NCI-H774 (cell line): ENCODE results near the gene LIX1.
"Not testable (repeated sequence)": the region's sequence is repeated elsewhere in the genome, so short reads cannot be mapped to it uniquely, and the experiment has no call there.

Source experiments
- DNase-seq: peaks from one replicate; lab custom pipeline; 2025; lab: John Stamatoyannopoulos, UW

LIX1 gene

DNA sequence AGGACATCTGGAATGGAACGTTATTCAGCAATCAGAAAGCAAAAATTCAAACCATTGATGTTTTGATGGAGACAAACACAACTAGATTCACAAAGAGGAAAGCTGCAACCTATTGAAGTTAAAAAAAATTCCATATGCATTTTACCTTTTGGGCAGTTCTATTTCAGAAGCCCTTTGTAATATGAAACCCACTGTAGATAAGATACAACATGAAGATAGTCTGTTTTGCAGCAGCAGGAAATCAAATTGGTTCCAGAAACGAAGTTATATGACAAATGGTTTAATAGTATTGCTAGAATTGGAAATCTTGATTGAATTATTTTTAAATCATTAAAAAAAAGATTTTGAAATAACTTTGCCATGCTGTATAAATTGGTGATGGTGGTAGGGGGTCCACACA lies 872 bp downstream of the LIX1 start:
- no peak for DNase-seq

DNA sequence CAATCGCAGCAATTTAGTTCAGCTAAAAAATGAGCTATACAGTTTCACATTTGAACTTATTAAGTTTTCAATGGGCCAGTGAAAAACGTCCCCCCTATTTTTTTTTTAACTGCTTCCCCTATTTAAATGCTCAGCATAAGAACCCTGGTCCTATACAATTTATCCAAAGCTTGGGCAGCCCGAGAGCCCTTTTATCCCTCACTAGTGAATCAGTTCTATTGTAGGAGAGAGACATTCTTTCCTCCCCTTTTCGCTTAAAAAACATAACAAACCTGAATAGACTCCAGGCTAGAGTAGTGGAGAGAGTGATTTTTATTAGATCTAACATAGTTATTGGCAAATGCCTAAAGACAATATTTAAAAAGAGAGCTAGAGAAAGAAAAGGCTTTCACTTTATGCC lies 1.4 kb downstream of the LIX1 start:
- no peak for DNase-seq

DNA sequence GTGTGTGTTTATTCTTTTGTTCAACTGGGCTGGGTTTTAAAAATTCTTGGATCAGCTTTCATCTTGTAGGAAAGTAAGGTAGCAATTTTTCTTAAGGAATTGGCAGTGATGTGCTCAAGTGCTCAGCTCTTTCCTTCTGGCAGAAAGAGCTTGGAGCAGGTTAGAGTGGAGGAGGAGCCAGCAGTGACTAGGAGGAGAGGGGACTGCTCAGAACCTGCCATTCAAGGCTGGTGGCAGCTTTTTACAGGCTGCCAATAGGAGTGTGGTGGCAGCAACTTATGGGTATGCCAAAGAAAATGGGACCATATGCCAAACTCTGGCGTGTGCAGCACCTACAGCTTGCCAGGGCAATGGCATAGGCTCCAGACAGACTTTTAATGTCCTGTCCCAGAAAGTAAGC lies 2.2 kb downstream of the LIX1 start:
- DNase-seq: not testable (repeated sequence)

DNA sequence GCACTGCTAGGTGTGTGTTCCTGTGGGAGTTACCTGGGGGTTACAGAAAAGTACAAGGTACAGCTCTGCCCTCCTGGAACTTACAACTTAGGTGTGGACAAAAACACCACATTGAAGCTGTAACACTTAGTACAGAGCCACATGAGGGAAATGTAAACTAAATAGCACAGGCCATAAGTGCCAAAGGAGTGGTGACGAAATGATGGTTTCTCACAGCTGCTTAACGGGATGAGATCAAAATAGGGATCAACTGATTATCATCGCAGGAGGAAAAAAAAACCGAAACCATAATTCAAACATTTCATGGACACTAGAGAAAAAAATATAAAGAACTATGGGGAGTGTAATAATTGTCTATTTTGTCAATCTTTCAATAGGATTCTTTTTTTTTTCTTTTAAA lies 5.9 kb downstream of the LIX1 start:
- no peak for DNase-seq

DNA sequence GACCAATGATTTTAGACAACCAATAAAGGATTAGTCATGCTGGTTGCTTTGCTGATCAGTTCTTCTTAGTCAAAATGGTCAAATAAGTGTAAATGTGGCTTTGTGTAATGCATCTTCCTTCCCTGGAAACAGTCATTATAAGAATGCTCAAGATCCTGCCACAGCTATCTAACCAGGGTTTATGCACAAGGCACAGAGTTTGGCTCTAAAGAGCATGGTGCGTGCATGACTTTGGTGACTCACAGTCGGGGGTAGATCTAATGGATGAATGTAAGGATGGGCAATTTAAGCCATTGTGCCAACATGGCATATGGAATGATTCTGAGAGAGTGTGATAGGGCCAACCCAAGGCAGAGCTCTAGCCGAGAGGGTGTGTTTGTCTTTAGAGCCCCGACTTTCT lies 6.5 kb downstream of the LIX1 start:
- no peak for DNase-seq

DNA sequence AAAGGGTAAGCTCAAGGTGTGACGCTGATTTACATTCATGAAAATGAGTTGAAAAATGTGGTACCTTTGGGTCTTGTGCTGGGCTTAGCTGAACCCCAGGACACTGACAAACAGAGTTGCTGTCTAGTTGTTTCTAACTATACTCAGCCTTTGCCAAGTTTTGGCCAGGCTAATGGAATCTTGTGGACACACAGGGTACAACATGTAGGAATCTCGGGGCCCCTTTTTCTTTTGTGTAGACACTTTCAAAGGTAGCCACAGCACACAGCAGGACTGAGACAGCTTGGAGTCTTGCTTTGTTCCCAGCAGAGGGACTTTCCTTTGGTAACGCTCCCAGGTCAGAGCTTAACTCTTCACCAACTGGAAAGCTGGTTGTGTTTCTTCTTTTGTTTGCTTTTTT lies 7.8 kb downstream of the LIX1 start:
- no peak for DNase-seq

DNA sequence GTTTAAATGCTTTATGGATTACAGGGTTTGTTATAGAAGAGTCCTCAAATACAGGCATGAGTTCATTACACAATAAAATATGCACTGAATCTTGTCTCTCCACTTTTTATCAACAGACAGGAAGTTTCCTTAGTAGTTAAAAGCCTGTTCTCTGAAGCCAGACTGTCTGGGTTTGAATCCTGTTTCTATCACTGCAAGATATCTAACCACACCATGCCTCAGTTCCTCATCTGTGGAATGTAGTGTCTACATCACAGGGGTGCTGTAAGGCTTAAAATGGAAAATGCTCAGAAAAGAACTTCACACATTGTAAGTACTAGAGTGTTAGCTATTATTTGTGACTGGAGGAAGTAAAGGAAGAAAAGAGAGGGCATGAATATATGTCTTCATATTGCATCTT lies 9.3 kb downstream of the LIX1 start:
- DNase-seq: no peak

DNA sequence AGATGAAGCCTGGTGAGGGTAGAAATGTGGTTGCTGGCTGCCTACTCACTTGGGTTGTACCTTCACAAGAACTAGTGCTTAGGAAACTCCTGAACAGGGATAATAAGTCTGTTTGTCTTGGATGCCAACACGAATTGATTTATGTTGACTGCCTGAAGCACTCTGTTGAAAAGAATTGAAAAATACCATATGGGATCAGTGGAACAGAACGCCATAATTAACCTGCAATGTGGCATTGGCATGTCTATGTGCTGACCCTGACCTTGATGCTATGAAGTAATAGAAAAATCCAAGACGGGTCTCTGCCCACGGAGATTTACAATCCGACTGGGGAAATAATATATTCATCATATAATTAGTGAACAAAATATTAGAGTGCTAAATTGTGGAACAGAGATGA lies 10.5 kb downstream of the LIX1 start:
- DNase-seq: no peak

DNA sequence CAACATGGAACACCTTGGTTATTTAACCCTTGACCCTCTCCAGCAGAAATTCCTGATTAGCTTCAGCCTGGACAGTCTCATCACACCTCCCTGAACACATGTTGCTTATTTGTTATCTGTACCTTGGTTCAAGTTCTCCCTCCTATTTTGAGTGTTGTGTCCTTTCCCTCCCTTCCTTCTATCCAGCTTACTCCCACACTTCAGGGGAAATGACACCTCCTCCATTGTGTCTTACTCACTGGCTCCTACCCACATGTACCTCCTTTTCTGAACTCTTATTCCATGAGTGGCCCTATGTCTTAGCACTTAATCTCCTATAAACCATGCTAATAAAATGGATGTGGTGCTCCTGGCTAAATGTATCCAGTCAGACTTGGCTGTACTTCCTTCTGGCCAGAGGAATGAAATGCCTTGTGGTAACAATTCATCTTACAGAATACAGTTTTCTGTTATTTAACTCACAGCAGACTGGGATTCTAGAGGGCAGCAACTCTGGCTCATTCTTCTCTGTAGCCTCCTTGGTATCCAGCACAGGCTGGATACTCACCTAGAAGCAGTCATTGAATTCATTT lies 11.2 kb downstream of the LIX1 start:
- no peak for DNase-seq

DNA sequence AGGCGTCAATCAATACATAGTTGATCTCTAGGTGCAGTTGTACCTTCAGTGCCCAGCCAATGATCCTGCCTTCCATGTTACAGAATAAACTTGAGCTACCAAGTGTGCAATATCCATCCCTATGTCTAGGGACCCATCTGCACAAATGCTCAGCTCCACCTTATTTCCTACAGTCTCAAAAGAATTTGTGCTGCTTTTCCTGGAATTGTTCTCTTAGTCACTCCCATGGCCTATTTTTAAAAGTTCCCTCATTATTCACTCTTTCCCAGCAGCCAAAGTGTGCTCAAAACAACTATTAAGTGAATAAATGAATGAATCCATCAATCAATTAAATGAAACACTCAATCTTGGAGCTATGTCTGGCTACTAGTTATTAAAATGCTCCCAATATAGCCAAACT lies 14.7 kb downstream of the LIX1 start:
- no peak for DNase-seq

DNA sequence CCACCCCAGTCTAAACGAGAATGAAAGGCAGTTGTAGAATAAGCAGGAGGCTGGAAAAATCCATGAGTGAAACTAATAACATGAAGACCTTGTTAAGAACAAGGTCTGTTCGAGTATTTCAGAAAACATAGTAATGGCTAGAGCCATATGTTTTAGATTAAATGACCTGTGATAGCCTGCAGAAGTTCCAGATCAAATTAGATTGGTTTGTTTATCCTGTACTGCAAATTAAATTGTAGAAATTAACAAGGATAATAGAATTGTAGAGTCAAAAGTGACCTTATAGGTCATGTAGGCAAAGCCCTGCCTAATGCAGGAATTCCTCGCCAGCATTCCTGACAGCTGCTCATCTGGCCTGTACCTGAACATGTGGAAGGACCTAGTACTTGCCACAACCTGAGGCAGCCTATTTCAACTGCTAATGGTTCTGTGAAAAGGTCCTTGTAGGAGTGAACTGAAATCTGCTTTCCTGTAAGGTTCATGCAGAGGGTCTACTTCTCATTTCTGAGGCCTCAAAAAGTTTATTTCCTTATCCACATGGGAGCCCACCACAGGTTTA lies 17.2 kb downstream of the LIX1 start:
- DNase-seq: no peak

DNA sequence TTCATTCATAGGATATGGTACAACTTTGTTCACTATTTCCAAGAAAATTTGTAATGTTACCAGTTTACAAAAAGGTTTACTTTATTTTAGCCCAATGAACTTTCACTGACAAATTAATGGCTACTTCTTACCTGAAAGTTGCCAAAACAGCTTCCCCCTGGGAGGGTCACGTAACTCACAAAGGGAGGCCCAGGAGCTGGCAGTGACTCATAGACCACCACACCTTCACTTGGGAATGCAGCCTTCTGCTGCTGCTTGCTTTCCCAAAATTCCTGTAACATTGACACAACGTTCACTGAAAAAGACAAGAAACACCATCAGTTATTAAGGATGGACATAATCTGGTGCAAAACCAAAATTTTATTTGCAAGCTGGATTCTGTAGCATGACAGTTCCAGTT lies 18.1 kb downstream of the LIX1 start:
- DNase-seq: no peak

DNA sequence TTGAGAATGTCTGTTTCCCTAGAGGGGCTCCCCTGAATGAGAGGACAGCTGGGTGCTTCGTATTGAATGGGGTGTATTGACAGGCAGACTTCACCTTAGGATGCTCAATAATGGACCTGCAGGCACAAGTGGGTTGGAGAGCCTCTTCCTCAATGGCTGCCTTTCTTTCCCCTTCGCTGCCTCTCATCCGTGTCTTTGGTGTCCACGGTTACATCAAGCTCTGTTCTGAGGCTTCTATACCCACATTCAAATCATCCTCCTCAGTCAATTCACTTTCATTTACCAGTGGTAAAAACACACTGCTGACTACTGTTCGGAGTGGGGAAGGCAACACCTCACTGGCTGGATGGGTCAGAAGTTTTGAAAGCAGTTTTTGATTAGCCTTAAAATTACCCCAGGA lies 20.6 kb downstream of the LIX1 start:
- DNase-seq: no peak

DNA sequence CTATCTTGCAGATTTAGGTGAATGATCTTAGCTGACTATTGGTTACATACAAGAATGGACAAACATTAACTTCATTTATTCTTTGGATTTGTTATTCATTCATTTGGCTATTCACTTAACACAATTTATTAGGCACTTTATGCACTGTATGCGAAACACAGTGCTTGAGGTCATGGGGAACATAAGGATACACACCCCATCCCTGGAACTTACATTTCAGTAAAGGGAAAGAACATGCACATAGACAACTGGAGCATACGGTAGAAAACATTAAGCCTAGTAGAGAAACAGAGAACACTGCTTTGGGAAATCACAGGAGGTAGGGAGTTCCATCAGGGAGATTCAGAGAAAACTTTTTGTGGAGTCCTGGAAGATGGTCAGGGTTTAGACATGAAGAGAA lies 22.2 kb downstream of the LIX1 start:
- no peak for DNase-seq

DNA sequence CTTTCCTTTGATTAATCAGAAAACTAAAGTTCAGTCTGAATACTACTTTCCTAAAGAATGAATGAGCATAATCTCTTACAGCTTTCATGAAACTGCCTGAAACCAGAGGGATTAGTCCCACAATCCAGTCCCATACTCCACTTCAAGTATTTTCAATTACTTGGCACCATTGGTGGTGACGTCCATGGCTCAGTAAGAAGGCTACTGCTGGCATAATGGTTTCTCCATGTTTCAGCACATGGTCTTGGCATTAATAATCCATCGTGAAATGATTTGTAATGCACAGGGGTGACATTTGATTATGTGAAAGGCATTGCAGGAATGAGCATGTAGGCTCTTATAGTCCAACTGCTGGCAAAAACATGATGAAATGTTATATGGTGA lies 23.4 kb downstream of the LIX1 start:
- no peak for DNase-seq

DNA sequence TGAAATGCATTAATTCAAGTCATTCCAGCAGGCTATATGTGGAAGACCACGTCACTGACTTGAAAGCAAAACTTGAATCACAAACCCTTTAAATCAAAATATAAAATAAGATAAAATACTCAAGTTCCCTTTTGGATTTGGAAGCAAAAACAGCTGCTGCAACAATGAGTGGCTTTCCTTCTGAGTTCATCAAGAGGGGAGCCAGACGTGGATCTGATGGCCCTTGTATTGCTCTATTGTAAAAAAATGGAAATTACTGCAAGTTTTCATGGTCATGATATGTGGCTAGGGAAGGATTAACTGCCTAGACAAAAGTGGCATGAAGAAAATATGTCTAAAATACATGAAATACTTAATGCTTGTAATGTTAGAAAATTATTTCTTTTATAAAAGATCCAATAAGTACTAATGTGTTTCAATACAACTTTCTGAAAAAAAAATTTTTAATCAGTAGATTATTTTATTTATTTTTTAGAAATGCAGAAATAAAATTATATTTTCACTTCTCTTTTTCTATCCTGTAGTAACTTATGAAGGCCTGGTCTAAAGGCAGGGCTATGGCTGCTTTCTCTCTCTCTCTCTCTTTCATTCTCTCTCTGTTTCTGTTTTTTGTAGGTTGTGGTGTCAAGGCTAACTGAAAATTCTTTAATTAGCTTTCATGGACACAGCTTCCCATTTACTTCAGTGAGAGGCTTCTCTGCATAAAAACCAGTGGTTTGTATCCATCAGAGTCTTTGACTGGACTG lies 24.0 kb downstream of the LIX1 start:
- DNase-seq: no peak

DNA sequence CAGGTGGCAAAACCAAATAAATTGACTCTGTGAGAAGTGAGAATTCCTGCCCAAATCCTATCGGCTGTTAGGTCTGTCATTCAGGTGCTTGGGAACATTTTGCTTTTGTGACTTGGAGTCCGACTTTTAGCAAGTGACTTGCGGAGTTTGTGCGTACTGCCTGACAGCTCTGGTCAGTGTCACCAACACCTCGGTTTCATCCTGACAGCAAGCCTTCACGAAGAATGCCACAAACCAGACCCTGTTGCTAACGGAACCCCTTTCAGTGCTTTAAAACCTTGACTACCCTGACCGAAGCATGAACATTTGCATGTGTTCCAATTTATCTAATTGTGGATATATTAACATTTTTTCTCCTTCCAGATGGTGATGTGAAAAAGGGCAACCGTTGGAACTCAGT lies 26.5 kb downstream of the LIX1 start:
- DNase-seq: no peak

DNA sequence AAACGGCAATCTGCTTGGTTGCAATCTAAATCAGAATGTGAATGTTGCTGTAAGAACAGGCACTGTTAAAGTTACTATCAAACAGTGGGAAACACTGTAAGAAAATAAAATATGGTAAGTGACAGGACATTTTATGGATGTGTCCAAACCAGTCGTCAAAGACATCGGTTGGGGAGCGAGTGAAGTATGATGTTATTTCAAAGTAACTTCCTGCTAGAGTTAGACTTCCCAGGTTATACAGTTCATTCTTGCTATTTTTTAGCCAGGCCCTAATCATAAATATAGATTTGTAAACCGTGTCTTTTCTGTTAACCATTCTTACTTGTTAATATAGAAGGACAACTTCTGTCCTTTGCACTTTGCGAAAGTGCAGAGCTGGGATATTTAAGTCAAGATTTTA lies 30.2 kb downstream of the LIX1 start:
- no peak for DNase-seq

DNA sequence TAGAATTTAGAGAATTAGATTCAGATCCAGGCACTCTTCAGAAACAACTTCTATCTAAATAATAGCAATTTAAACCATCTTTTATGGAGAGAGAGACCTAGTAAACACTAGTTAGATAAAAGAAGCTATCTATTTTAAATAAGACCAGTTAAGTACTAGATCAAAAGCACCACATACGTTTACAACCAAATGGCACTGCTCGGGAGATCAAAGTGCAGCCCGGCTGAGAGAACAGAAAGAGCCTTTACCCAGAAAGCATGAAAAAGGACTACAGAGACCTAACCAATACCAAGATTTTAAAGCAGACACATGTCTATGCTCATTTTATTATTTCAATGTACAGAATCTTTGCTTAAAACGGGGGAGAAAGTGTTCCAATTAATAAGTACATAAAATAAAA lies 30.8 kb downstream of the LIX1 start:
- DNase-seq: no peak

DNA sequence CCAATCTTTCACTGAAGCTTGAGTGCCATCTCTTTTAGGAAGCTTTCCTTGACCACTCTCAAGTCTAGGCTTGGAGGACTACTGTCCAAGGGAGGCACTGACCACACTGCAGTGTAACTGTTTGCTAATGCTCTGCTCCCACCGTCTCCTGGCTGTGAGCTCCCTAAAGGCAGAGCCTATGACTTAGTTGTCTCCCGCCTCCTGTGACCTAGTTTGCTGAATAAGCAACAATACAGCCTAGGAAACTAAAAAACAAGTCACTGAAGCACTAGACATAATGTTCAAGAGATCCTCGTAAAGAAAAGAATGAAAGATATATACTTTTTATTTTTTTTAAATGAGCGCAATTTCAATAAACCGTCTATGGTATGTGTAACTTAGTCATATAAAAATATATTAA lies 31.4 kb downstream of the LIX1 start:
- no peak for DNase-seq

DNA sequence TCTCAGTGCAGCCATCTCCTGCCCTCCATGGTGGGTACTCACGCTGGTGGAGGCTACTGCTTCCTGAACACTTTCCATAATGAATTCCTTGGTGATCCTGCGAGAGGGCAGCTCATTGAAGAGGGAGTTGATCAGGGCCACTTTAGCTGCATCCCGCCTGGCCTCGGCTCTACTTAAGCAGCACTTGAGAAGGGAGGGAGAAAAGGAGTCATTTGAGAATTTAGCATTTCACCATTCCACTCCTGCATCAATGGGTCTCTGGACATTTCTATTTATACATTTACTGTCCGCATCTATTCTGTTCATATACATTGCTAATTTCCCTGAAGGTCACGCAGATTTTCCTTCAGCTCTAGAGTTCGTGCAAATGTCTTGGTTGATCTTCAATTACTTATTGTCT lies 35.1 kb downstream of the LIX1 start:
- no peak for DNase-seq

DNA sequence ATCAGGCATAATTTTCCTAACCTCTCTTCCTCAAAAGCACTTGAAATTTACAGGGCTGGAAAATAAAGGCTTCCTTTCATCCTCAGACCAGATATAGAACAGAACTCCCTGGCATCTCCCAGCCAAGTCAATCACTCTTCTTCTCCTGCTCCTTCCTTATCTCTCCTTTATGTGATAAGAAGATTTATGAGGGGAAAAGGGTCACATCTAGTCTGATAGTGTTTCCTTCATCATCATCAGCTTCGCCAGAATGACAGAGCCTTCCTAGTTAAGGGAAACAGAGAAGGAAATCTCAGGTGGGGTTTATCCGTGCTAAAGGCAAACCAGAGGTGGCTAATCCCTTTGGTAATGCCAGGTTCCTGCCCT lies 36.2 kb downstream of the LIX1 start:
- no peak for DNase-seq

DNA sequence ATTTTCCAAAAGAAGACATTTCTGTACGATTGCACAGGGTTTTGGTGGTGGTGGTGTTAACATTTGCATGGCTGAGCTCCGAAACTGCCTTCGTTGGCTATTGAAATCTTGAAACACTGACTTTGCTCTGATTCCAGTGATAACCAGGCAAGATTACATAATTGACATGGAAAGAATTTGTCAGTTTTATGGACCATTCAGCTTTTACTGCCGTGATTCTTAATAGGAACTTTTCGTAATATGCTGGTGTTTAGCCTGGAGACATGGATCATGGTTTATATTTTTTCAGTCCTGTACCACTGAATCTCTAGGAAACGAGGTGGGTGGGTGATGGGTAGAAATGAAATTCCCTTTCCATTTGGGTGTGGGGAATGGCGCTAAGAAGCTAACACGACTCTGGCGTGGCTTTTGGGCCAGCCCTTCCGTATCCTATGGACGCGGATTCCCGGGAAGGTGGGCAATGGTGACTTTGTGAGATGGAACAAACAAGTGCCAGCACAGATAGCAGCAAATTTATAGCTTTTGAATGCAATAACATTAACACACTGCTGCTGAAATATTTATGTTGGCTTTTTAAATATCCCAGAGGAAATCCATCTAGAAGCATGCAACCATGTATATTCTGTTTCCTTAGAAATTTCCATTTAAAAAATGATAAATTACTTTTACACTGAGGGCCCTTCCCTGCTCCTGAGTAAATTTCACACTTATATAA lies 36.8 kb downstream of the LIX1 start:
- DNase-seq: no peak
